ENCODE measurements around the gene PTPRM. TPM values are rescaled to one million over a fixed set of nuclear protein-coding genes. Genes with fewer than 3 reads are reported as not detected.
"Not testable (repeated sequence)": the region's sequence is repeated elsewhere in the genome, so short reads cannot be mapped to it uniquely, and the experiment has no call there.

Gene PTPRM
- total and polyA plus RNA-seq, 12 donors: 31.7 to 116 (median 61.2) TPM

DNA sequence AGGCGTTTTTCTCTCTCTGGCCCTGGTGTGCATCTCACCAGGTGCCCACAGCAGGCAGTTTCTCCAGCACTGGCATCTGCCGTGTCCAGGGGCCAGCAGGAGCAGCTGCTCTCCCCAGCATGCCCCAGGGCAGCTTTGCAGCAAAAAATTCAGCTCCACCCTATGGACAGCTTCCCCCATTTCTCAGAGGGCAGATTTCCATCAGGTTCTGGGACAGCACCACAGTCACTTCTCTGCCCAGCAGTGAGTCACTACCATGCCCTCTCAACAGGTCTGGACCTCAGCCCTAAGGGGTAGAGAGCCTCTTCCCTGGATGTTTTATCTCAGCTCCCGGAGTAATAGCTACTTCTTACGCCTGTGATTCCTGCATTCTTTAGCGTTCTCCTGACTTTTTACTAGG, 871.9 kb downstream of the PTPRM start:
- no peaks in the 10 kb centered on the region for H3K4me1 ChIP-seq (replicated peaks in 1 of 2)
- H3K4me3 ChIP-seq: no peak overlapping the region
- intact Hi-C loops (cut with DNase I): no loop called here
- DNase-seq: no peak
- no peaks in the 10 kb centered on the region for H3K27me3 ChIP-seq
- TF ChIP-seq, protein P1, sequence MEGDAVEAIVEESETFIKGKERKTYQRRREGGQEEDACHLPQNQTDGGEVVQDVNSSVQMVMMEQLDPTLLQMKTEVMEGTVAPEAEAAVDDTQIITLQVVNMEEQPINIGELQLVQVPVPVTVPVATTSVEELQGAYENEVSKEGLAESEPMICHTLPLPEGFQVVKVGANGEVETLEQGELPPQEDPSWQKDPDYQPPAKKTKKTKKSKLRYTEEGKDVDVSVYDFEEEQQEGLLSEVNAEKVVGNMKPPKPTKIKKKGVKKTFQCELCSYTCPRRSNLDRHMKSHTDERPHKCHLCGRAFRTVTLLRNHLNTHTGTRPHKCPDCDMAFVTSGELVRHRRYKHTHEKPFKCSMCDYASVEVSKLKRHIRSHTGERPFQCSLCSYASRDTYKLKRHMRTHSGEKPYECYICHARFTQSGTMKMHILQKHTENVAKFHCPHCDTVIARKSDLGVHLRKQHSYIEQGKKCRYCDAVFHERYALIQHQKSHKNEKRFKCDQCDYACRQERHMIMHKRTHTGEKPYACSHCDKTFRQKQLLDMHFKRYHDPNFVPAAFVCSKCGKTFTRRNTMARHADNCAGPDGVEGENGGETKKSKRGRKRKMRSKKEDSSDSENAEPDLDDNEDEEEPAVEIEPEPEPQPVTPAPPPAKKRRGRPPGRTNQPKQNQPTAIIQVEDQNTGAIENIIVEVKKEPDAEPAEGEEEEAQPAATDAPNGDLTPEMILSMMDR (IDR thresholded peaks at IDR 0.05): no peak
- TF ChIP-seq POLR2A (IDR thresholded peaks at IDR 0.05): no peak
- no peak overlapping the region for H3K27ac ChIP-seq
- WGBS, 4 donors: 72 to 93% (median 88%) methylated on average over 4 to 5 of the region's 5 CpGs
- no peaks in the 10 kb centered on the region for H3K9me3 ChIP-seq (replicated peaks in 1 of 3)
- no peaks in the 10 kb centered on the region for H3K36me3 ChIP-seq (replicated peaks in 1 of 2)

DNA sequence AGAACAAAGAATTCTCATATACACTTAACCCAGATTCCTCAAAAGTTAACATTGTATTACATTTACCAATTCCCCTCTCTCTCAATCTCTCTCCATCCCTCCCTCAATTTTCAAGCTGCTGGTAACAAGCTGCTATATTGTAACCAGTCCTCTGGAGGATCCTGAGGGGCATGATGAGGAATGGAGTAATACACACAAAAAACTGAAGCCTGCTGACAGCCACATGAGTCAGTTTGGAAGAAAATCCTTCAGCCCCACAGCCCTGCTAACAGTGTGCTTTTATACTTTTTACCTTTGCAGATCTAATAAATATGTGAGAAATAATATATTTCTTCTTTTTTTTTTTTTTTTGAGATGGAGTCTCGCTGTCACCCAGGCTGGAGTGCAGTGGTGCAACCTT, 876.4 kb downstream of the PTPRM start:
- WGBS, 4 donors: 89 to 100% (median 97%) methylated on average over 1 of the region's 1 CpG
- Histone ChIP-seq H3K36me3 (replicated peaks in 1 of 2) (no peaks in the 10 kb centered on the region), H3K27ac (no peak overlapping the region), H3K27me3 (no peaks in the 10 kb centered on the region), H3K4me3 (no peak overlapping the region), H3K4me1 (replicated peaks in 1 of 2) (no peaks in the 10 kb centered on the region), H3K9me3 (replicated peaks in 1 of 3) (no peaks in the 10 kb centered on the region)
- no peak for TF ChIP-seq POLR2A (IDR thresholded peaks at IDR 0.05)
- TF ChIP-seq, protein P1 (IDR thresholded peaks at IDR 0.05): no peak
- DNase-seq: no peak
- intact Hi-C loops (cut with DNase I): no loop called here

DNA sequence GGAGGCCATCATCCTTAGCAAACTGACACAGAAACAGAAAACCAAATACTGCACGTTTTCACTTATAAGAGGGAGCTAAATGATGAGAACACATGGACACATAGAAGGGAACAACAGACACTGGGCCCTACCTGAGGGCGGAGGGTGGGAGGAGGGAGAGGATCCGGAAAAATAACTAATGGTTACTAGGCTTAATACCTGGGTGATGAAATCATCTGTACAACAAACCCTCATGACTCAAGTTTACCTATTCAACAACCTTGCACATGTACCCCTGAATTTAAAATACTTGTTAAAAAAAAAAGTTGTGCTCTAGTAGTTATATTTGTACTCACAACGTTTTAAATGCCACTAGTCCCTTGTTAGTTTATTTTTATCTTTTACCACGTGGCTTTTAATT, 879.8 kb downstream of the PTPRM start:
- H3K4me1 ChIP-seq (replicated peaks in 1 of 2); H3K27ac ChIP-seq; H3K27me3 ChIP-seq; intact Hi-C loops (cut with DNase I); H3K9me3 ChIP-seq (replicated peaks in 1 of 3); H3K4me3 ChIP-seq; H3K36me3 ChIP-seq (replicated peaks in 1 of 2); DNase-seq: not testable (repeated sequence)
- WGBS, 4 donors: 56 to 63% (median 61%) methylated on average over 5 of the region's 5 CpGs

DNA sequence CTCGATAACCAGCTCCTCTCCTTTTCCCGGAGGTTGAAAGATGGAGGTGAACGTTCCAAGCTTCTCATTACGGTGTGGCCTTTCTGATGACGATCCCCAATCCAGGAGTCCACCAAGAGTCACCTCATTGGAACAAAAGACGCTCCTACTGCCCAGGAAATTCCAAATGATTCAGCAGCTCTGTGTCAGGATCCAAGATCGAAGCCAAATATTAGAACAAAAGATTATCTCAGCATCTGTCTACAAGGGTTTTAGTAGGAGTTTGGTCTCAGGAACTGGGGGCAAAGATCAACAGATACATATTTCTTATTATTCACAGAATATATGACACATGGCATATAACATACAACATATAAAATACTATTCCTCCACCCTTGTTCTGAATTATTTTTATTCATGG, 881.0 kb downstream of the PTPRM start:
- no peaks in the 10 kb centered on the region for H3K4me1 ChIP-seq (replicated peaks in 1 of 2)

DNA sequence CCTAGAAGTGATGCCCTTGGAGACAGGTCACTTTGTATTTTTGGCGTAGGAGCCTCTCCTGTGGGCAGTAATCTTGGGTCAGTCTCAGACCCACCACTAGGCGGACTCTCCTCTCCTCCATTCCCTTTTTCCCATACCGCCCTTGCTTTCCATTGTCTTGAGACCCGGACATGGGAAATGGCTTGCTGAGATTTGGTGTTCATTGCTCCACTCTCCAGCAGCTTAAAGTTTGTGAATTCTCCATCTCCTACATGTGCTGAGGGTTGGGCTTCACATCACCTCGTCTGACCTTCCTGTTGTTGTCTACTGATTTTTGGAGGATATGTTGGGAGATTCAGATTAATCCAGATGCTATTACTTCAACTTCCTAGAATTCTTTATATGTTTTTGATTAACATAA, 882.9 kb downstream of the PTPRM start:
- intact Hi-C loops (cut with DNase I): no loop called here
- DNase-seq: peak in 1 of 7 donors; percentile 4
- no peaks in the 10 kb centered on the region for H3K9me3 ChIP-seq (replicated peaks in 1 of 3)
- H3K27ac ChIP-seq: no peak overlapping the region
- WGBS, 4 donors: 40 to 56% (median 47%) methylated on average over 5 of the region's 5 CpGs
- no peaks in the 10 kb centered on the region for H3K36me3 ChIP-seq (replicated peaks in 1 of 2)
- no peak for TF ChIP-seq POLR2A (IDR thresholded peaks at IDR 0.05)
- TF ChIP-seq, protein P1 (IDR thresholded peaks at IDR 0.05): peak in 2 of 6 experiments; percentile 24 to 39
- H3K4me1 ChIP-seq (replicated peaks in 1 of 2): no peaks in the 10 kb centered on the region
- no peak overlapping the region for H3K4me3 ChIP-seq
- H3K27me3 ChIP-seq: no peaks in the 10 kb centered on the region

More for the DNA sequence above, 881.0 kb downstream of the PTPRM start:
- H3K9me3 ChIP-seq (replicated peaks in 1 of 3): no peaks in the 10 kb centered on the region
- no peaks in the 10 kb centered on the region for H3K36me3 ChIP-seq (replicated peaks in 1 of 2)
- 61 to 77% (median 73%) methylated on average over 7 of the region's 7 CpGs for WGBS, 4 donors
- TF ChIP-seq, protein P1 (IDR thresholded peaks at IDR 0.05): no peak
- no peak for TF ChIP-seq POLR2A (IDR thresholded peaks at IDR 0.05)
- no peak overlapping the region for H3K27ac ChIP-seq
- no peak overlapping the region for H3K4me3 ChIP-seq
- DNase-seq: no peak
- H3K27me3 ChIP-seq: no peaks in the 10 kb centered on the region
- intact Hi-C loops (cut with DNase I): no loop called here
